ENCODE data around the gene ZNF398. TPM values are rescaled to one million over a fixed set of nuclear protein-coding genes. Genes with fewer than 3 reads are reported as not detected.

The ZNF398 gene
- total and polyA plus RNA-seq, 2 of the 13 experiments (the other 11 are each of a cell fraction or from before 2014, with no cell fraction given) = 3.0 to 8.9 TPM

DNA sequence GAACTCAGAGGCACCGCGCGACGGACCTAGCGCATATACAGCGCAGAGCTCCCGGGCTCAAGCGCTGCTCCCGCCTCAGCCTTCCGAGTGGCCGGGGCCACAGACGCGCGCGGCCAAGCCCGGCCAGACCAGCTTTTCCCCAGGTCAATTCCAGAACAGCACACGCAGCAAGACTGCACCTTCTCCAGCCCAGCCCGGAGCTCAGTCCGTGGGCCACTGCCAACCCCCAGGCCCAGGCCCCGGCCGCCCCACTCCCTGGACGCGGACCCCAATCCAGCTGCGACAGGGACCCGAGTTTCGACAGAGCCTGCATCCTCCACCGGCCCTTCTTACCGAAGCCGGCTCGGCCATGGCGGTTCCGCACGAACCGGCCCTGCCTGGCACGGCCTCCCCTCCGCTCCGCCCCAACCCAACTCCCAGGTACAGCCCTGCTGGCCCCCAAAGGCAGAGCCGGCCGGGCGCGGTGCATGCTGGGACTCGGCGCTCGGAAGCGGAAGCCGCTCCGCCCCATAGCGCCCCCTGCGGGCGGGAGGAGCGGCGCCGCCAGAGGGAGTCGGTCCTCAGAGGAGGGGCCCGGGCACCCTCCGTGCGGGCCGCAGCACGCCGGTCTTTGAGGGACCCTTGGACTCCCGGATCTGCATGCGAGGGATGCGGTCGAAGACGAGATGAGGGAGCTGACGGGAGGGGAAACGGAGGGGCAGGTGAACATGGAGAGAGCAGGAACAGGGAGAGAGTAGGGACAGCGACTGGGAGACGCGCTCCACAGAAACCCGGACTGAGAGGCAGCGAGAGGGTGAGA, 21.2 kb upstream of the ZNF398 start, which contains the start of gene ZNF425 (continued):
- TF ChIP-seq SIX1 (CRISPR knock-in tag; IDR thresholded peaks at IDR 0.05; ENCODE audit: borderline replicate concordance) (peak; percentile 19; the same call in 1 of the 2 replicates), ZNF556 (CRISPR knock-in tag; IDR thresholded peaks at IDR 0.05; ENCODE audit: borderline replicate concordance) (peak; percentile 69; the same call in 1 of the 2 replicates), NR3C1 (CRISPR knock-in tag; IDR thresholded peaks at IDR 0.05) (no peak), NFATC3 (CRISPR knock-in tag; IDR thresholded peaks at IDR 0.05) (no peak), PITX1 (CRISPR knock-in tag; IDR thresholded peaks at IDR 0.05) (peak; percentile 49; the same call in 1 of the 2 replicates), ZNF317 (CRISPR knock-in tag; IDR thresholded peaks at IDR 0.05) (peak; percentile 66), ZNF772 (CRISPR knock-in tag; IDR thresholded peaks at IDR 0.05) (peak; percentile 94), SIN3B (IDR thresholded peaks at IDR 0.05; ENCODE audit: low read length) (peak; percentile 62), GFI1 (CRISPR knock-in tag; IDR thresholded peaks at IDR 0.05; ENCODE audit: borderline replicate concordance) (peak; percentile 84; the same call in 1 of the 2 replicates), NAIF1 (CRISPR knock-in tag; IDR thresholded peaks at IDR 0.05; ENCODE audit: borderline replicate concordance) (peak; percentile 87; the same call in 1 of the 2 replicates)
- TF ChIP-seq, protein P1, sequence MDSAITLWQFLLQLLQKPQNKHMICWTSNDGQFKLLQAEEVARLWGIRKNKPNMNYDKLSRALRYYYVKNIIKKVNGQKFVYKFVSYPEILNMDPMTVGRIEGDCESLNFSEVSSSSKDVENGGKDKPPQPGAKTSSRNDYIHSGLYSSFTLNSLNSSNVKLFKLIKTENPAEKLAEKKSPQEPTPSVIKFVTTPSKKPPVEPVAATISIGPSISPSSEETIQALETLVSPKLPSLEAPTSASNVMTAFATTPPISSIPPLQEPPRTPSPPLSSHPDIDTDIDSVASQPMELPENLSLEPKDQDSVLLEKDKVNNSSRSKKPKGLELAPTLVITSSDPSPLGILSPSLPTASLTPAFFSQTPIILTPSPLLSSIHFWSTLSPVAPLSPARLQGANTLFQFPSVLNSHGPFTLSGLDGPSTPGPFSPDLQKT (CRISPR knock-in tag; IDR thresholded peaks at IDR 0.05; ENCODE audit: borderline replicate concordance) = 0 out of 2 replicates have a peak, but pooled peaks have one; percentile 73
- TF ChIP-seq, protein P2, sequence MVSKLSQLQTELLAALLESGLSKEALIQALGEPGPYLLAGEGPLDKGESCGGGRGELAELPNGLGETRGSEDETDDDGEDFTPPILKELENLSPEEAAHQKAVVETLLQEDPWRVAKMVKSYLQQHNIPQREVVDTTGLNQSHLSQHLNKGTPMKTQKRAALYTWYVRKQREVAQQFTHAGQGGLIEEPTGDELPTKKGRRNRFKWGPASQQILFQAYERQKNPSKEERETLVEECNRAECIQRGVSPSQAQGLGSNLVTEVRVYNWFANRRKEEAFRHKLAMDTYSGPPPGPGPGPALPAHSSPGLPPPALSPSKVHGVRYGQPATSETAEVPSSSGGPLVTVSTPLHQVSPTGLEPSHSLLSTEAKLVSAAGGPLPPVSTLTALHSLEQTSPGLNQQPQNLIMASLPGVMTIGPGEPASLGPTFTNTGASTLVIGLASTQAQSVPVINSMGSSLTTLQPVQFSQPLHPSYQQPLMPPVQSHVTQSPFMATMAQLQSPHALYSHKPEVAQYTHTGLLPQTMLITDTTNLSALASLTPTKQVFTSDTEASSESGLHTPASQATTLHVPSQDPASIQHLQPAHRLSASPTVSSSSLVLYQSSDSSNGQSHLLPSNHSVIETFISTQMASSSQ (IDR thresholded peaks at IDR 0.05; ENCODE audit: low read depth) = no peak
- TF ChIP-seq, protein P2 (CRISPR knock-in tag; IDR thresholded peaks at IDR 0.05; ENCODE audit: borderline replicate concordance) = peak; percentile 68; the same call in 1 of the 2 replicates
- TF ChIP-seq, protein P3, sequence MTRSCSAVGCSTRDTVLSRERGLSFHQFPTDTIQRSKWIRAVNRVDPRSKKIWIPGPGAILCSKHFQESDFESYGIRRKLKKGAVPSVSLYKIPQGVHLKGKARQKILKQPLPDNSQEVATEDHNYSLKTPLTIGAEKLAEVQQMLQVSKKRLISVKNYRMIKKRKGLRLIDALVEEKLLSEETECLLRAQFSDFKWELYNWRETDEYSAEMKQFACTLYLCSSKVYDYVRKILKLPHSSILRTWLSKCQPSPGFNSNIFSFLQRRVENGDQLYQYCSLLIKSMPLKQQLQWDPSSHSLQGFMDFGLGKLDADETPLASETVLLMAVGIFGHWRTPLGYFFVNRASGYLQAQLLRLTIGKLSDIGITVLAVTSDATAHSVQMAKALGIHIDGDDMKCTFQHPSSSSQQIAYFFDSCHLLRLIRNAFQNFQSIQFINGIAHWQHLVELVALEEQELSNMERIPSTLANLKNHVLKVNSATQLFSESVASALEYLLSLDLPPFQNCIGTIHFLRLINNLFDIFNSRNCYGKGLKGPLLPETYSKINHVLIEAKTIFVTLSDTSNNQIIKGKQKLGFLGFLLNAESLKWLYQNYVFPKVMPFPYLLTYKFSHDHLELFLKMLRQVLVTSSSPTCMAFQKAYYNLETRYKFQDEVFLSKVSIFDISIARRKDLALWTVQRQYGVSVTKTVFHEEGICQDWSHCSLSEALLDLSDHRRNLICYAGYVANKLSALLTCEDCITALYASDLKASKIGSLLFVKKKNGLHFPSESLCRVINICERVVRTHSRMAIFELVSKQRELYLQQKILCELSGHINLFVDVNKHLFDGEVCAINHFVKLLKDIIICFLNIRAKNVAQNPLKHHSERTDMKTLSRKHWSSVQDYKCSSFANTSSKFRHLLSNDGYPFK (CRISPR knock-in tag; IDR thresholded peaks at IDR 0.05; ENCODE audit: borderline replicate concordance) = peak; percentile 80
- TF ChIP-seq, protein P4, sequence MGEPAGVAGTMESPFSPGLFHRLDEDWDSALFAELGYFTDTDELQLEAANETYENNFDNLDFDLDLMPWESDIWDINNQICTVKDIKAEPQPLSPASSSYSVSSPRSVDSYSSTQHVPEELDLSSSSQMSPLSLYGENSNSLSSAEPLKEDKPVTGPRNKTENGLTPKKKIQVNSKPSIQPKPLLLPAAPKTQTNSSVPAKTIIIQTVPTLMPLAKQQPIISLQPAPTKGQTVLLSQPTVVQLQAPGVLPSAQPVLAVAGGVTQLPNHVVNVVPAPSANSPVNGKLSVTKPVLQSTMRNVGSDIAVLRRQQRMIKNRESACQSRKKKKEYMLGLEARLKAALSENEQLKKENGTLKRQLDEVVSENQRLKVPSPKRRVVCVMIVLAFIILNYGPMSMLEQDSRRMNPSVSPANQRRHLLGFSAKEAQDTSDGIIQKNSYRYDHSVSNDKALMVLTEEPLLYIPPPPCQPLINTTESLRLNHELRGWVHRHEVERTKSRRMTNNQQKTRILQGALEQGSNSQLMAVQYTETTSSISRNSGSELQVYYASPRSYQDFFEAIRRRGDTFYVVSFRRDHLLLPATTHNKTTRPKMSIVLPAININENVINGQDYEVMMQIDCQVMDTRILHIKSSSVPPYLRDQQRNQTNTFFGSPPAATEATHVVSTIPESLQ (CRISPR knock-in tag; conservative IDR thresholded peaks at IDR 0.05) = no peak
- TF ChIP-seq, protein P5, sequence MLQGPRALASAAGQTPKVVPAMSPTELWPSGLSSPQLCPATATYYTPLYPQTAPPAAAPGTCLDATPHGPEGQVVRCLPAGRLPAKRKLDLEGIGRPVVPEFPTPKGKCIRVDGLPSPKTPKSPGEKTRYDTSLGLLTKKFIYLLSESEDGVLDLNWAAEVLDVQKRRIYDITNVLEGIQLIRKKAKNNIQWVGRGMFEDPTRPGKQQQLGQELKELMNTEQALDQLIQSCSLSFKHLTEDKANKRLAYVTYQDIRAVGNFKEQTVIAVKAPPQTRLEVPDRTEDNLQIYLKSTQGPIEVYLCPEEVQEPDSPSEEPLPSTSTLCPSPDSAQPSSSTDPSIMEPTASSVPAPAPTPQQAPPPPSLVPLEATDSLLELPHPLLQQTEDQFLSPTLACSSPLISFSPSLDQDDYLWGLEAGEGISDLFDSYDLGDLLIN (CRISPR knock-in tag; IDR thresholded peaks at IDR 0.05; ENCODE audit: borderline replicate concordance) = 0 out of 2 replicates have a peak, but pooled peaks have one; percentile 18
